ENCODE data around the gene KLF16. TPM values are rescaled to one million over a fixed set of nuclear protein-coding genes. Genes with fewer than 3 reads are reported as not detected.

KLF16 gene
- total and polyA plus RNA-seq, 9 of the 15 experiments (the other 6 are each of a cell fraction or from before 2014, with no cell fraction given): 0.04 to 60.4 (median 6.8) TPM

GRCh38 chr19:1812426-1813191, 50.8 kb downstream of the KLF16 start (continued):
- TF ChIP-seq HNRNPUL1 (IDR thresholded peaks at IDR 0.05; ENCODE audit: low read length): no peak
- no peak for TF ChIP-seq RBM34 (IDR thresholded peaks at IDR 0.05; ENCODE audit: borderline replicate concordance, insufficient read depth, low read length)
- peak in 1 of 2 experiments; percentile 33 for TF ChIP-seq AFF1 (IDR thresholded peaks at IDR 0.05; ENCODE audit: low read depth in 1 of 2, partially characterized antibody in 2 of 2)
- no peak for TF ChIP-seq CREBBP (IDR thresholded peaks at IDR 0.05; ENCODE audit: low read depth, low read length)
- no peak for TF ChIP-seq KLF10 (CRISPR knock-in tag; IDR thresholded peaks at IDR 0.05)
- TF ChIP-seq ZNF444 (CRISPR knock-in tag; IDR thresholded peaks at IDR 0.05): no peak
- TF ChIP-seq MBD1 (CRISPR knock-in tag; IDR thresholded peaks at IDR 0.05): no peak
- no peak for TF ChIP-seq SP2 (IDR thresholded peaks at IDR 0.05; ENCODE audit: extremely low read depth, low read depth, low read length, poor library complexity, severe bottlenecking)
- TF ChIP-seq ELF1 (tag; IDR thresholded peaks at IDR 0.05): no peak; the same call in 1 of the 2 replicates
- TF ChIP-seq ZNF740 (CRISPR knock-in tag; IDR thresholded peaks at IDR 0.05): peak; percentile 43; the same call in 1 of the 2 replicates
- TF ChIP-seq ZNF740 (tag; IDR thresholded peaks at IDR 0.05): no peak
- no peak for TF ChIP-seq HNRNPL (IDR thresholded peaks at IDR 0.05; ENCODE audit: low read depth, low read length)
- no peak for TF ChIP-seq PBX2 (CRISPR knock-in tag; IDR thresholded peaks at IDR 0.05; ENCODE audit: low read depth)
- no peak for TF ChIP-seq PBX2 (tag; conservative IDR thresholded peaks at IDR 0.05; ENCODE audit: low read depth)
- TF ChIP-seq TFAM (CRISPR knock-in tag; conservative IDR thresholded peaks at IDR 0.05): no peak
